Activated naive CD8-positive, alpha-beta T cell (primary cell): Measurements from ENCODE around the gene SUCNR1.
"Not testable (repeated sequence)": the region's sequence is repeated elsewhere in the genome, so short reads cannot be mapped to it uniquely, and the experiment has no call there.

Experiments used
- H3K27ac Mint-ChIP-seq: one replicate; pipeline ENCODE4 v1.8.0; 2021; ENCODE audit warnings: mixed read lengths
- H3K27me3 Mint-ChIP-seq: one replicate; pipeline ENCODE4 v1.8.0; 2021; ENCODE audit warnings: mixed read lengths
- H3K36me3 Mint-ChIP-seq: one replicate; pipeline ENCODE4 v1.8.0; 2021; ENCODE audit warnings: mixed read lengths
- H3K4me1 Mint-ChIP-seq: one replicate; pipeline ENCODE4 v1.8.0; 2021; ENCODE audit warnings: low read depth, mixed read lengths
- H3K4me3 Mint-ChIP-seq: one replicate; pipeline ENCODE4 v1.8.0; 2021; ENCODE audit warnings: mild to moderate bottlenecking, mixed read lengths
- H3K9me3 Mint-ChIP-seq: one replicate; pipeline ENCODE4 v1.8.0; 2021; ENCODE audit warnings: low read depth, mixed read lengths

Gene SUCNR1

GRCh38 chr3:151906751-151907150 lies 33.3 kb downstream of the SUCNR1 start:
- no peaks in the 10 kb centered on the region for H3K4me1 Mint-ChIP-seq
- H3K4me3 Mint-ChIP-seq = no peak overlapping the region
- H3K27ac Mint-ChIP-seq = no peak overlapping the region
- peaks cover 2% of the 10 kb centered on the region for H3K27me3 Mint-ChIP-seq
- H3K9me3 Mint-ChIP-seq = peaks cover 1% of the 10 kb centered on the region
- H3K36me3 Mint-ChIP-seq = no peaks in the 10 kb centered on the region

DNA sequence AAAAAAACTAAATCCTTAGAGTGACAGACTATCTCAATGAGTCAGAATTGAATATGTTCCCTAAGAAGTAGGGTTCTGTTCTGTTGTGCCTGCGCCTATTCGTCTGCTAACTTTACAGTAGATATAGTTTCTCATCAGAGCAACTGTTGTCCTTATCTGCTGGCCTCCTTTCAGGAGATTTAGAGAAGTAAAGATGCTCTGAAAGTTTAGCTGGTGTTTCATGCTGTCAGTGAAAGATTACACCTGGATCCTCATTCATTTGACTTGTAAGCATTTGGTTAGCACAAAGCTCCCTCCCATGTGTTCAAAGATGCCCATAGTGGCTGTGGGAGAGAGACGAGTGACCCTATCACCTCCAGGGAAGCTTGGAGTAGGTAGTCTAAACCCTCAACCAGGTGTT lies 35.0 kb downstream of the SUCNR1 start:
- Mint-ChIP-seq H3K9me3 (peaks cover 7% of the 10 kb centered on the region), H3K4me3 (no peak overlapping the region), H3K36me3 (peaks cover 3% of the 10 kb centered on the region), H3K27me3 (peaks cover 2% of the 10 kb centered on the region), H3K27ac (no peak overlapping the region), H3K4me1 (no peaks in the 10 kb centered on the region)

DNA sequence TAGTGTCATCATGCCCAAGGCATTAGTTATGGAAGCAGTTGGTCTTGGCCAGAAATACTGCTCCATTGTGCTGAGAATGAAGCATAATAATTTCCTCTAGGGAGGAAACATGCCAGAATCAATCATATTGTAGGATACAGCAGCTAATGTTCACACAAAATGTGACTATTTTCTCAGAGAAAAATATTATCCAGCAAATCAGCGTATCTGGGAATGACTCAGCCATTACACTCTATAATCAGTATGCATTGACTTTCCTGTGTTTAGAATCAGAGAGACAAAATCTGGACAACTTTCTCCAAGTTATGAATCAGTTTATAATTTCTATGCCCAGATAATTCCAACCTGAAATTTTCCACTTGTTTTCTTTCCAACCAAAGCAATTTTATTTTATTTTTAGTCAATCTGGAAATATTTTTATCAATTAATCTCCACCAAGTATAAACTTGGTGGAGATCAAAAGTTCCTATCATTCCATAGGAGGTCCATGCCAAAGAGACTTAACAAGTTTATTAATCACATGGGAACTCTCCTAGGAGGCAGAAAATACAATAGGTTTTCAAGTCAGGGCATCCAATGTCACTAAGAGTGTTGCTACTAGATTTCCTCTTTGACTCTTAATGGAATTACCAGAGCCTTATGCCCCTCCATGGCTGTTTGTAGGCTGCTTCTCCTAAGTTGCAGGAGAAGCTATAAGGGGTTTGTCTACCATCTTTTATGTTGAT lies 36.4 kb downstream of the SUCNR1 start:
- Mint-ChIP-seq H3K4me3 (no peak overlapping the region), H3K9me3 (peaks cover 7% of the 10 kb centered on the region), H3K27me3 (peaks cover 2% of the 10 kb centered on the region), H3K4me1 (no peaks in the 10 kb centered on the region), H3K27ac (no peak overlapping the region), H3K36me3 (peaks cover 3% of the 10 kb centered on the region)

- H3K27ac Mint-ChIP-seq = no peak overlapping the region
- no peaks in the 10 kb centered on the region for H3K4me1 Mint-ChIP-seq
- peaks cover 2% of the 10 kb centered on the region for H3K27me3 Mint-ChIP-seq
These were observed 38.0 kb downstream of the SUCNR1 start for GRCh38 chr3:151911462-151911861.

GRCh38 chr3:151912028-151912427 lies 38.6 kb downstream of the SUCNR1 start:
- Mint-ChIP-seq H3K4me1 (no peaks in the 10 kb centered on the region), H3K36me3 (peaks cover 3% of the 10 kb centered on the region), H3K9me3 (peaks cover 7% of the 10 kb centered on the region), H3K27ac (no peak overlapping the region), H3K27me3 (peaks cover 2% of the 10 kb centered on the region), H3K4me3 (no peak overlapping the region)

More at GRCh38 chr3:151911462-151911861, 38.0 kb downstream of the SUCNR1 start:
- Mint-ChIP-seq H3K9me3 (peaks cover 7% of the 10 kb centered on the region), H3K36me3 (peaks cover 3% of the 10 kb centered on the region), H3K4me3 (no peak overlapping the region)

- Mint-ChIP-seq H3K27ac (no peak overlapping the region), H3K36me3 (peaks cover 3% of the 10 kb centered on the region)
These were observed 43.3 kb downstream of the SUCNR1 start for GRCh38 chr3:151916781-151917180.

GRCh38 chr3:151918253-151919029 lies 45.0 kb downstream of the SUCNR1 start:
- H3K27me3 Mint-ChIP-seq = no peaks in the 10 kb centered on the region
- H3K36me3 Mint-ChIP-seq = no peaks in the 10 kb centered on the region
- H3K27ac Mint-ChIP-seq = no peak overlapping the region
- no peak overlapping the region for H3K4me3 Mint-ChIP-seq
- no peaks in the 10 kb centered on the region for H3K4me1 Mint-ChIP-seq
- H3K9me3 Mint-ChIP-seq = no peaks in the 10 kb centered on the region

More at GRCh38 chr3:151916781-151917180, 43.3 kb downstream of the SUCNR1 start:
- H3K4me1 Mint-ChIP-seq = no peaks in the 10 kb centered on the region
- no peaks in the 10 kb centered on the region for H3K27me3 Mint-ChIP-seq
- peaks cover 5% of the 10 kb centered on the region for H3K9me3 Mint-ChIP-seq
- H3K4me3 Mint-ChIP-seq = no peak overlapping the region

- Mint-ChIP-seq H3K4me3 (no peak overlapping the region), H3K36me3 (no peaks in the 10 kb centered on the region), H3K4me1 (no peaks in the 10 kb centered on the region), H3K27me3 (no peaks in the 10 kb centered on the region), H3K9me3 (no peaks in the 10 kb centered on the region), H3K27ac (no peak overlapping the region)
These were observed 45.5 kb downstream of the SUCNR1 start for GRCh38 chr3:151919030-151919328.

DNA sequence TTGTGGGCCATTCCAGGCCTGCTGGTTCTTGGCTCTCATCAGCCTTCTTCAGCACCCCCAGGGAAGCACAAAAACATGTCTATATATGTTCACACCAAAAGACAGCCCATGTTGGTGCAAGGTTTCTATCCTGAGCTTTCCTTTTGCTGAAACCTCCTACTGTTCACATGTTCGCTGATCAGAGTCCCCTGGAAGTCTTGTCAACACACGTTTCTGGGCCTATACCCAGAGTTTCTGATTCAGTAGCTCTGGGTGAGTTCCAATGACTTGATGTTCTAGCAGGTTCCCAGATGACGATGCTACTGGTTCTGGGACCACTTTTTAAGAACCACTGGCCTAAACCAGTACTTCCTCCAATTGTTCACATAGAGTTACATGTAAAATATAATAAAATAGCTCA lies 46.0 kb downstream of the SUCNR1 start:
- Mint-ChIP-seq H3K4me1 (no peaks in the 10 kb centered on the region), H3K4me3 (no peak overlapping the region), H3K36me3 (no peaks in the 10 kb centered on the region), H3K27me3 (no peaks in the 10 kb centered on the region), H3K27ac (no peak overlapping the region), H3K9me3 (no peaks in the 10 kb centered on the region)

- Mint-ChIP-seq H3K27me3 (no peaks in the 10 kb centered on the region), H3K36me3 (no peaks in the 10 kb centered on the region), H3K4me1 (no peaks in the 10 kb centered on the region), H3K27ac (no peak overlapping the region), H3K9me3 (no peaks in the 10 kb centered on the region), H3K4me3 (no peak overlapping the region)
These were observed 50.5 kb downstream of the SUCNR1 start for GRCh38 chr3:151923901-151924300.

DNA sequence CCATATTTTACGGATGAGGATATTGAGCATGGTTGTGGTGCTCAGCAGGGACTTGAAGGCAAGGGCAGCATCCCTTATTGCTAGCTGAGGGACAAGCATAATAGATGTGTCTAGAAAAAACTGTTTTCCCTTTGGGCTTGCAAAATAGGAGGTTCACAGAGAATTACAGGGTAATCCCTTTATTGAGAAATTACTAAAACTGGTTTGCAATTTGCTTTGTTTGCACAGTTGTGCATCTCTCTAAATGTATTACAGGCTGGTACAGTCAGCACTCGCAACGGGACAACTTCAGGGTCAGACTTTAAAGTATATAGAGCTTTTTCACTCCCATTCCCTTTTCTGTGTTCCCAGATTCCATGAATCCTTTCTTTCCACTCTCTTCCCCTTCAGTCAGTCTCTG lies 51.3 kb downstream of the SUCNR1 start:
- Mint-ChIP-seq H3K27ac (no peak overlapping the region), H3K36me3 (no peaks in the 10 kb centered on the region), H3K4me3 (no peak overlapping the region), H3K4me1 (no peaks in the 10 kb centered on the region), H3K9me3 (no peaks in the 10 kb centered on the region), H3K27me3 (no peaks in the 10 kb centered on the region)

DNA sequence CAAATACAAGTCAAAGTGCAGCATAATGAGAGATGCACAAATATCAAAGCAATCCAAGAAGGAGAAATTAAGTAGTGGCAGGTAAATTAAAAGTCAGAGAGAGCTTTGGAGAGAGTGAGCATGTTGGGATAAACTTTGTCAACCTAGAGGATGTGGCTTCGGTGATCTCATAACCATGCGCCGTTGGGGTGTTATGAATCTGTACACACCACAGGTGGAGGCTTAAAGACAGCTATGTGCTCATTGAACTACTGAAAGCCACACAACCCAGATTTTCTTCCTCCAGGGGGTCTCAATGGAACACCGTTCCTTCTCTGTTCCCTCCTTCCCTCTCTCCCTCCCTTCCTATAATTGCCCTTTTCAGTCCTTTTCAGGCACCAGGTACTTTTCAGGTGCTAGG lies 52.0 kb downstream of the SUCNR1 start:
- H3K27ac Mint-ChIP-seq = no peak overlapping the region
- no peaks in the 10 kb centered on the region for H3K4me1 Mint-ChIP-seq
- H3K27me3 Mint-ChIP-seq = peaks cover under 1% of the 10 kb centered on the region
- no peaks in the 10 kb centered on the region for H3K9me3 Mint-ChIP-seq
- no peak overlapping the region for H3K4me3 Mint-ChIP-seq
- H3K36me3 Mint-ChIP-seq = no peaks in the 10 kb centered on the region

DNA sequence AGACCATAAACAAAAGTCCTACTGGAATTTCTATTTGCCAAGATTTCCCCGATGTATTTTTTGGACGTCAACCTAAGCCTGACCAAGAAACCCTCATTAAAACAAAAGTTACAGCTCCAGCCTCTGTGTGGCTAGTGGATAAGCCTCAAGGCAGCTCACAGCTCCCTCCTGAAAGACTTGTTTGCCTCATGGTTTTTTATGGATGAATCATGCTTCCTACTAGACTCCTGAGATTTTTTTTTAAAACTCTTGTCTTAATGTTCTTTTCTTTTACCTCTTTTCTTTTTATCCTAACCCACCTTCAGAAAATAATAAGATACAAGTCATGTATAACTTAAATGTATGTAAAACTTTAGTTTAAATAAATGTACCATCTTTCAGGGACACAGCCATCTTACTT lies 52.4 kb downstream of the SUCNR1 start:
- Mint-ChIP-seq H3K27me3 (peaks cover 2% of the 10 kb centered on the region), H3K27ac (no peak overlapping the region), H3K9me3 (no peaks in the 10 kb centered on the region), H3K36me3 (no peaks in the 10 kb centered on the region), H3K4me1 (no peaks in the 10 kb centered on the region), H3K4me3 (no peak overlapping the region)

DNA sequence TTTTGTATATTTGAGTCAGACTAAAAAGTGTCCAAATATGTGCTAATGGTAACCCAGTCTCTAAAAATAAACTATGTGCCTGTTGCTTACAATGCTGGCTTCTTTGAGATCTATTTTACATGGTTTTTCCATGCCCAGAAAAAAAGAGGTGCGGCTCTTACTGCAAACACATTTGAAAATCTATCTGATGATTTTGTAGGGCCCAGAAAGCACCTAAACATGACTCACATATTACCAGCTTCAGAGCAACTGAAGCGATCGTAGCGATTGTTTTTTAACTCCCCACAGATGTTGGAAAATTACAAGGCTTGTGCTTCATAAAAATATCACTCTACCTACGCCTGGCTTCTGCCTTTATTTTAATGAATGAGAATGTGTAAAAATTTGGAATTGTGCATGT lies 53.5 kb downstream of the SUCNR1 start:
- Mint-ChIP-seq H3K36me3 (no peaks in the 10 kb centered on the region), H3K4me1 (no peaks in the 10 kb centered on the region), H3K27ac (no peak overlapping the region), H3K27me3 (peaks cover 2% of the 10 kb centered on the region), H3K9me3 (no peaks in the 10 kb centered on the region), H3K4me3 (no peak overlapping the region)

- H3K4me1 Mint-ChIP-seq, H3K27ac Mint-ChIP-seq, H3K36me3 Mint-ChIP-seq, H3K9me3 Mint-ChIP-seq, H3K27me3 Mint-ChIP-seq, H3K4me3 Mint-ChIP-seq: not testable (repeated sequence)
These were observed 54.6 kb downstream of the SUCNR1 start for GRCh38 chr3:151927915-151928525.
